Right renal pelvis (tissue), 4 donors: ENCODE measurements around the gene PBXIP1. TPM values are rescaled to one million over a fixed set of nuclear protein-coding genes. Genes with fewer than 3 reads are reported as not detected.
"Not testable (repeated sequence)": the region's sequence is repeated elsewhere in the genome, so short reads cannot be mapped to it uniquely, and the experiment has no call there.

ENCODE experiments used
- DNase-seq, 4 donors: peaks; one replicate each; pipeline ENCODE4 v3.0.0-alpha.2; 2013; ENCODE audit warnings: low read depth in 4 of 4, low spot score in 3 of 4, missing footprints in 1 of 4
- polyA plus RNA-seq, 4 donors: library from polyadenylated mRNA; unstranded; fragments of 120-200 nt; gene quantifications; one replicate each; pipeline ENCODE4 v1.2.1, GENCODE V29; 2013; ENCODE audit not compliant: insufficient read length in 4 of 4

The PBXIP1 gene
- polyA plus RNA-seq, 4 donors: 64.9 to 74.6 (median 71.5) TPM

- DNase-seq: no peak
These were observed 17.1 kb downstream of the PBXIP1 start for GRCh38 chr1:154938604-154939399.

GRCh38 chr1:154937988-154938386 is 17.9 kb downstream of the PBXIP1 start:
- DNase-seq: no peak

- peak; percentile 89 to 94 (median 90) for DNase-seq
These were observed 18.6 kb downstream of the PBXIP1 start for GRCh38 chr1:154937085-154937987.

- peak; percentile 93 to 98 (median 95) for DNase-seq
These were observed 19.3 kb downstream of the PBXIP1 start, which contains the start of gene PMVK for GRCh38 chr1:154936555-154937084. Gene PMVK, minus strand, starts transcription at chr1:154936719. Its CDS starts 34 bp downstream, at chr1:154936685.

- DNase-seq: no peak
These were observed 19.9 kb downstream of the PBXIP1 start for GRCh38 chr1:154935749-154936554.

GRCh38 chr1:154934358-154934948 is 21.4 kb downstream of the PBXIP1 start:
- DNase-seq: no peak

- DNase-seq: no peak
These were observed 23.9 kb downstream of the PBXIP1 start for GRCh38 chr1:154931940-154932487.

GRCh38 chr1:154926201-154926600 is 29.7 kb downstream of the PBXIP1 start:
- DNase-seq: no peak

- DNase-seq: no peak
These were observed 30.3 kb downstream of the PBXIP1 start for GRCh38 chr1:154925335-154926170.

- DNase-seq: no peak
These were observed 32.2 kb downstream of the PBXIP1 start for GRCh38 chr1:154923695-154924094.

GRCh38 chr1:154913273-154913672 is 42.6 kb downstream of the PBXIP1 start:
- DNase-seq: no peak

GRCh38 chr1:154912755-154913154 is 43.1 kb downstream of the PBXIP1 start:
- DNase-seq: no peak

GRCh38 chr1:154911691-154912550 is 44.0 kb downstream of the PBXIP1 start:
- DNase-seq: no peak

GRCh38 chr1:154910851-154911250 is 45.0 kb downstream of the PBXIP1 start:
- DNase-seq: no peak

- no peak for DNase-seq
These were observed 47.0 kb downstream of the PBXIP1 start for GRCh38 chr1:154908937-154909336.

GRCh38 chr1:154908129-154908528 is 47.8 kb downstream of the PBXIP1 start:
- not testable (repeated sequence) for DNase-seq

GRCh38 chr1:154906621-154907081 is 49.2 kb downstream of the PBXIP1 start:
- DNase-seq: no peak
